IPS DF 4.7 (cell line): Measurements from ENCODE around the gene POU6F1.
"Not testable (repeated sequence)": the region's sequence is repeated elsewhere in the genome, so short reads cannot be mapped to it uniquely, and the experiment has no call there.

Experiments
- DNase-seq: peaks from one replicate; pipeline ENCODE4 v3.0.0-alpha.2; 2013; ENCODE audit warnings: low spot score; ENCODE audit errors: extremely low read depth

POU6F1 gene

GRCh38 chr12:51217968-51218606 lies at the start of gene POU6F1:
POU6F1 (minus strand) TSS chr12:51218062; CDS start chr12:51206836, 11,226 bp downstream.
- DNase-seq, result peak; percentile 28

GRCh38 chr12:51265024-51265423 lies 47.2 kb upstream of the POU6F1 start:
- no peak for DNase-seq

GRCh38 chr12:51264297-51264696 lies 46.4 kb upstream of the POU6F1 start:
- no peak for DNase-seq

- DNase-seq, result no peak
Observed at GRCh38 chr12:51263341-51263740, 45.5 kb upstream of the POU6F1 start.

GRCh38 chr12:51262758-51263177 lies 44.9 kb upstream of the POU6F1 start:
- DNase-seq, result no peak

- DNase-seq, result not testable (repeated sequence)
Observed at GRCh38 chr12:51259600-51259999, 41.7 kb upstream of the POU6F1 start.

- DNase-seq, result no peak
Observed at GRCh38 chr12:51254536-51254935, 36.7 kb upstream of the POU6F1 start.

GRCh38 chr12:51253276-51253675 lies 35.4 kb upstream of the POU6F1 start:
- no peak for DNase-seq

- no peak for DNase-seq
Observed at GRCh38 chr12:51247523-51248206, 29.8 kb upstream of the POU6F1 start.

- DNase-seq, result no peak
Observed at GRCh38 chr12:51246254-51246853, 28.5 kb upstream of the POU6F1 start.

GRCh38 chr12:51245476-51246253 lies 27.8 kb upstream of the POU6F1 start:
- no peak for DNase-seq

GRCh38 chr12:51244269-51244668 lies 26.4 kb upstream of the POU6F1 start:
- no peak for DNase-seq

GRCh38 chr12:51242876-51243275 lies 25.0 kb upstream of the POU6F1 start:
- no peak for DNase-seq

GRCh38 chr12:51242120-51242519 lies 24.3 kb upstream of the POU6F1 start:
- DNase-seq, result no peak

- DNase-seq, result no peak
Observed at GRCh38 chr12:51240971-51241370, 23.1 kb upstream of the POU6F1 start.

GRCh38 chr12:51238510-51239334 lies 20.9 kb upstream of the POU6F1 start, which contains the start of gene DAZAP2:
DAZAP2 (plus strand) TSS chr12:51238826; CDS start chr12:51238908, 82 bp downstream.
- DNase-seq, result peak; percentile 85

- DNase-seq, result no peak
Observed at GRCh38 chr12:51238037-51238509, 20.2 kb upstream of the POU6F1 start.

GRCh38 chr12:51234530-51234929 lies 16.7 kb upstream of the POU6F1 start:
- DNase-seq, result no peak

- no peak for DNase-seq
Observed at GRCh38 chr12:51232642-51233041, 14.8 kb upstream of the POU6F1 start.

- no peak for DNase-seq
Observed at GRCh38 chr12:51229116-51229809, 11.4 kb upstream of the POU6F1 start.
